Measurements from ENCODE around the gene ZNF292.
A peak's percentile ranks its signal among the peaks of the same experiment; 100 is the strongest.

The ZNF292 gene

DNA sequence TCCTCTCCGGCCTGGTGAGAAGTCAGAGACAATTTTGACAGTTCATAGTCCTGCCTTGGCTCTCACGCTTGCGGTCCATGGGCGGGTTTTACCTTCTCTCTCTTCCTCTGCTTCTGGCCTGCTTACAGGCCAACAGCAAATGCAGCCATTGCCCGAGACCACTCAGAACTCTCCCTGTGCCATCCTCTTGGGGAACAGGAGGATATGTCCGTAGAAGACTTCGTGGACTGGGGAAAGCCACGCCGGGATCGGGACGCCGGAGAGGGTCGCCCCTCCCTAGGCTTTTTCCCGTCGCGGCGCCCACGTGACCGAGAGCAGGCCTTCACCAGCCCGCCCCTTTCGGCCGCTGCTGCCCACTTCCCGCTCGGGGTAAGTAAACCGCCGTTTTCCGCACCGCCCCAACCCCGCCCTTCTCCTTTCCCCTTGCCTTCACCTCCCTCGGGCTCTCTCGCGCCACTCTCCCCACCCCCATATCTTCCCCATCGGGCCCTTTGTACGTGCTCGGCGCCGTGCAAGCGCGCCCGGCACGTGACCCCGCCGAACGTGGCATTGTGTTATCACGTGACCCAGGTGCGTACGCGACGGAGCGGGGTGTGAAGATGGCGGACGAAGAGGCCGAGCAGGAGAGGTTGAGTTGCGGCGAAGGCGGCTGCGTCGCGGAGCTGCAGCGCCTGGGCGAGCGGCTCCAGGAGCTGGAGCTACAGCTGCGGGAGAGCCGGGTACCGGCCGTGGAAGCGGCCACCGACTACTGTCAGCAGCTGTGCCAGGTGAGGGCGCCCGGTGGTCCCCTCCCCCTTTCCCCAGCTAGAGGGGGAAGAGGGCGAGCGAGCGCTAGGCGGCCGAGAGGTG is at the start of gene ZNF292:
ZNF292 (plus strand) TSS at position 573 of the 849 bp plus-strand sequence; CDS start at position 600, 27 bp downstream.
- Histone ChIP-seq H3K4me2 (peak within 1 kb of the TSS; percentile 83), H3K4me1 (ENCODE audit: low read depth, poor library complexity, severe bottlenecking) (peaks cover 34% of the 10 kb centered on the region), H2AFZ (ENCODE audit: low read depth) (peak within 1 kb of the TSS; percentile 72), H3K36me3 (ENCODE audit: insufficient read depth) (no peaks in the 10 kb centered on the region), H3K9ac (peak within 1 kb of the TSS; percentile 68), H4K20me1 (ENCODE audit: insufficient read depth) (no peaks in the 10 kb centered on the region), H3K27ac (peak within 1 kb of the TSS; percentile 80), H3K4me3 (IDR thresholded peaks at IDR 0.05; ENCODE audit: insufficient read depth, low read depth, low read length) (no peak within 1 kb of the TSS), H3K79me2 (ENCODE audit: insufficient read depth, low read depth) (peaks cover 46% of the 10 kb centered on the region), H3K27me3 (ENCODE audit: insufficient read depth, low read depth) (no peaks in the 10 kb centered on the region)
- TF ChIP-seq, protein P1, sequence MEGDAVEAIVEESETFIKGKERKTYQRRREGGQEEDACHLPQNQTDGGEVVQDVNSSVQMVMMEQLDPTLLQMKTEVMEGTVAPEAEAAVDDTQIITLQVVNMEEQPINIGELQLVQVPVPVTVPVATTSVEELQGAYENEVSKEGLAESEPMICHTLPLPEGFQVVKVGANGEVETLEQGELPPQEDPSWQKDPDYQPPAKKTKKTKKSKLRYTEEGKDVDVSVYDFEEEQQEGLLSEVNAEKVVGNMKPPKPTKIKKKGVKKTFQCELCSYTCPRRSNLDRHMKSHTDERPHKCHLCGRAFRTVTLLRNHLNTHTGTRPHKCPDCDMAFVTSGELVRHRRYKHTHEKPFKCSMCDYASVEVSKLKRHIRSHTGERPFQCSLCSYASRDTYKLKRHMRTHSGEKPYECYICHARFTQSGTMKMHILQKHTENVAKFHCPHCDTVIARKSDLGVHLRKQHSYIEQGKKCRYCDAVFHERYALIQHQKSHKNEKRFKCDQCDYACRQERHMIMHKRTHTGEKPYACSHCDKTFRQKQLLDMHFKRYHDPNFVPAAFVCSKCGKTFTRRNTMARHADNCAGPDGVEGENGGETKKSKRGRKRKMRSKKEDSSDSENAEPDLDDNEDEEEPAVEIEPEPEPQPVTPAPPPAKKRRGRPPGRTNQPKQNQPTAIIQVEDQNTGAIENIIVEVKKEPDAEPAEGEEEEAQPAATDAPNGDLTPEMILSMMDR (conservative IDR thresholded peaks at IDR 0.05; ENCODE audit: low read depth, low read length): no peak

GRCh38 chr6:87105823-87106222 is 49.5 kb upstream of the ZNF292 start:
- Histone ChIP-seq H3K79me2 (ENCODE audit: insufficient read depth, low read depth) (no peaks in the 10 kb centered on the region), H3K4me1 (ENCODE audit: low read depth, poor library complexity, severe bottlenecking) (no peaks in the 10 kb centered on the region), H3K36me3 (ENCODE audit: insufficient read depth) (no peaks in the 10 kb centered on the region), H2AFZ (ENCODE audit: low read depth) (no peak overlapping the region), H3K27ac (no peak overlapping the region), H3K4me3 (IDR thresholded peaks at IDR 0.05; ENCODE audit: insufficient read depth, low read depth, low read length) (no peak overlapping the region), H3K27me3 (ENCODE audit: insufficient read depth, low read depth) (no peaks in the 10 kb centered on the region), H3K9ac (no peak overlapping the region), H4K20me1 (ENCODE audit: insufficient read depth) (no peaks in the 10 kb centered on the region), H3K4me2 (no peak overlapping the region)
- TF ChIP-seq, protein P1 (conservative IDR thresholded peaks at IDR 0.05; ENCODE audit: low read depth, low read length): no peak

GRCh38 chr6:87110636-87111035 is 44.7 kb upstream of the ZNF292 start:
- Histone ChIP-seq H4K20me1 (ENCODE audit: insufficient read depth) (no peaks in the 10 kb centered on the region), H3K4me3 (IDR thresholded peaks at IDR 0.05; ENCODE audit: insufficient read depth, low read depth, low read length) (no peak overlapping the region), H3K4me2 (no peak overlapping the region), H2AFZ (ENCODE audit: low read depth) (no peak overlapping the region), H3K4me1 (ENCODE audit: low read depth, poor library complexity, severe bottlenecking) (no peaks in the 10 kb centered on the region), H3K9ac (no peak overlapping the region), H3K27me3 (ENCODE audit: insufficient read depth, low read depth) (no peaks in the 10 kb centered on the region), H3K36me3 (ENCODE audit: insufficient read depth) (no peaks in the 10 kb centered on the region), H3K79me2 (ENCODE audit: insufficient read depth, low read depth) (no peaks in the 10 kb centered on the region), H3K27ac (no peak overlapping the region)
- TF ChIP-seq, protein P1 (conservative IDR thresholded peaks at IDR 0.05; ENCODE audit: low read depth, low read length): no peak

- Histone ChIP-seq H3K4me1 (ENCODE audit: low read depth, poor library complexity, severe bottlenecking) (no peaks in the 10 kb centered on the region), H3K4me2 (no peak overlapping the region), H3K36me3 (ENCODE audit: insufficient read depth) (no peaks in the 10 kb centered on the region), H3K27me3 (ENCODE audit: insufficient read depth, low read depth) (no peaks in the 10 kb centered on the region), H2AFZ (ENCODE audit: low read depth) (no peak overlapping the region), H3K27ac (no peak overlapping the region), H3K9ac (no peak overlapping the region), H3K79me2 (ENCODE audit: insufficient read depth, low read depth) (no peaks in the 10 kb centered on the region), H3K4me3 (IDR thresholded peaks at IDR 0.05; ENCODE audit: insufficient read depth, low read depth, low read length) (no peak overlapping the region), H4K20me1 (ENCODE audit: insufficient read depth) (no peaks in the 10 kb centered on the region)
- TF ChIP-seq, protein P1 (conservative IDR thresholded peaks at IDR 0.05; ENCODE audit: low read depth, low read length): no peak
Measured at GRCh38 chr6:87115402-87116135, 39.8 kb upstream of the ZNF292 start.

Measured in KMS-11 (cell line).